Kidney glomerular epithelial cell (primary cell): Measurements from ENCODE around the gene AP2B1.
A peak's percentile ranks its signal among the peaks of the same experiment; 100 is the strongest.
"Not testable (repeated sequence)": the region's sequence is repeated elsewhere in the genome, so short reads cannot be mapped to it uniquely, and the experiment has no call there.

Source experiments
- DNase-seq: peaks from one replicate; lab custom pipeline; 2025; lab: John Stamatoyannopoulos, UW

Gene AP2B1

GRCh38 chr17:35575759-35576158 is 11.4 kb upstream of the AP2B1 start:
- DNase-seq: no peak

GRCh38 chr17:35577830-35578196 is 9.3 kb upstream of the AP2B1 start:
- no peak for DNase-seq

- peak; percentile 85 for DNase-seq
Observed at GRCh38 chr17:35578197-35578928, 8.8 kb upstream of the AP2B1 start, which contains the start of gene PEX12. TSS of gene PEX12 (minus strand) at chr17:35578571. CDS start at chr17:35578021, 550 bp downstream.

GRCh38 chr17:35578929-35579432 is 8.1 kb upstream of the AP2B1 start:
- DNase-seq: no peak

GRCh38 chr17:35584061-35584460 is 3.1 kb upstream of the AP2B1 start:
- DNase-seq: no peak

GRCh38 chr17:35586569-35587073 is 501 bp upstream of the AP2B1 start:
- no peak for DNase-seq

- DNase-seq: peak; percentile 83
Observed at GRCh38 chr17:35588196-35588920, 1.2 kb downstream of the AP2B1 start.

- DNase-seq: no peak
Observed at GRCh38 chr17:35596072-35596471, 8.9 kb downstream of the AP2B1 start.

GRCh38 chr17:35596530-35597233 is 9.6 kb downstream of the AP2B1 start:
- no peak for DNase-seq

GRCh38 chr17:35597604-35598003 is 10.5 kb downstream of the AP2B1 start:
- DNase-seq: no peak

GRCh38 chr17:35603674-35604073 is 16.6 kb downstream of the AP2B1 start:
- DNase-seq: no peak

GRCh38 chr17:35605678-35606077 is 18.6 kb downstream of the AP2B1 start:
- no peak for DNase-seq

- DNase-seq: no peak
Observed at GRCh38 chr17:35607239-35607847, 20.2 kb downstream of the AP2B1 start.

GRCh38 chr17:35609831-35610230 is 22.7 kb downstream of the AP2B1 start:
- no peak for DNase-seq

GRCh38 chr17:35610746-35611145 is 23.6 kb downstream of the AP2B1 start:
- not testable (repeated sequence) for DNase-seq

- DNase-seq: peak; percentile 42
Observed at GRCh38 chr17:35612924-35613521, 25.9 kb downstream of the AP2B1 start.

GRCh38 chr17:35614810-35615209 is 27.7 kb downstream of the AP2B1 start:
- no peak for DNase-seq

- DNase-seq: no peak
Observed at GRCh38 chr17:35616536-35616935, 29.4 kb downstream of the AP2B1 start.

GRCh38 chr17:35617505-35617904 is 30.4 kb downstream of the AP2B1 start:
- DNase-seq: no peak

GRCh38 chr17:35618628-35619027 is 31.5 kb downstream of the AP2B1 start:
- DNase-seq: no peak

GRCh38 chr17:35621768-35622167 is 34.6 kb downstream of the AP2B1 start:
- no peak for DNase-seq

- DNase-seq: no peak
Observed at GRCh38 chr17:35627417-35627816, 40.3 kb downstream of the AP2B1 start.
